HG03521 (cell line): ENCODE data around the gene ZNF583.

Experiments used
- ATAC-seq: cut with Tn5 transposase; IDR thresholded peaks from one replicate; pipeline ENCODE4 v1.9.1; 2021; ENCODE audit warnings: mild to moderate bottlenecking, moderate library complexity; ENCODE audit not compliant: unreplicated experiment

ZNF583 gene

GRCh38 chr19:56441206-56441792 is 37.2 kb downstream of the ZNF583 start:
- no peak for ATAC-seq

GRCh38 chr19:56474308-56474707 is 70.2 kb downstream of the ZNF583 start:
- ATAC-seq: no peak

- ATAC-seq: no peak
These were observed 72.0 kb downstream of the ZNF583 start for GRCh38 chr19:56476093-56476492.
